HepG2 (cell line): ENCODE data around the gene A2ML1.
"Not testable (repeated sequence)": the region's sequence is repeated elsewhere in the genome, so short reads cannot be mapped to it uniquely, and the experiment has no call there.

Source experiments
- ARID5B ChIP-seq: IDR thresholded peaks from 2 replicates; pipeline ENCODE4 v1.4.0; 2020; ENCODE audit warnings: mild to moderate bottlenecking, missing genetic modification reagents
- DPF2 ChIP-seq: sonication (generic); formaldehyde crosslinking; IDR thresholded peaks from 2 replicates; pipeline ENCODE4 v1.4.0; 2020; ENCODE audit warnings: mild to moderate bottlenecking, low read depth, missing genetic modification reagents, borderline replicate concordance
- FOXK1 ChIP-seq: sonication (generic); formaldehyde crosslinking; IDR thresholded peaks from 2 replicates; pipeline ENCODE4 v1.4.0; 2020; ENCODE audit warnings: low read depth, missing genetic modification reagents, borderline replicate concordance
- IRF9 ChIP-seq: sonication (generic); formaldehyde crosslinking; IDR thresholded peaks from 2 replicates; pipeline ENCODE4 v1.8.0; 2022; ENCODE audit warnings: missing genetic modification reagents, mild to moderate bottlenecking, borderline replicate concordance
- JDP2 ChIP-seq: sonication (generic); formaldehyde crosslinking; IDR thresholded peaks from 2 replicates; pipeline ENCODE4 v1.8.1; 2022; ENCODE audit warnings: missing genetic modification reagents, borderline replicate concordance
- REST ChIP-seq, 2 experiments: IDR thresholded peaks; 2 replicates each; pipeline ENCODE4 v1.6.1; 2011 to 2012; ENCODE audit warnings: low read length in 2 of 2, borderline replicate concordance in 1 of 2, low read depth in 1 of 2, mild to moderate bottlenecking in 1 of 2, moderate library complexity in 1 of 2
- RXRA ChIP-seq: sonication (generic); formaldehyde crosslinking; IDR thresholded peaks from 2 replicates; pipeline ENCODE4 v1.5.1; 2020; ENCODE audit warnings: missing genetic modification reagents
- TAF15 ChIP-seq: fragments of 200-400 bp; formaldehyde crosslinking; IDR thresholded peaks from one replicate; pipeline ENCODE4 v1.6.1; 2018; ENCODE audit warnings: mild to moderate bottlenecking, low read depth, low read length; ENCODE audit not compliant: poor library complexity, severe bottlenecking
- TGIF2 ChIP-seq: IDR thresholded peaks from 2 replicates; pipeline ENCODE4 v1.6.1; 2016; ENCODE audit warnings: control low read depth, missing compliant biosample characterization
- ZNF121 ChIP-seq: sonication (generic); formaldehyde crosslinking; IDR thresholded peaks from 2 replicates; pipeline ENCODE4 v1.5.0; 2020; ENCODE audit warnings: mild to moderate bottlenecking, missing genetic modification reagents
- ZNF678 ChIP-seq: sonication (generic); formaldehyde crosslinking; IDR thresholded peaks from 2 replicates; pipeline ENCODE4 v1.4.0; 2020; ENCODE audit warnings: mild to moderate bottlenecking, missing genetic modification reagents

- TF ChIP-seq ZNF678 (CRISPR knock-in tag); JDP2 (CRISPR knock-in tag); ARID5B; FOXK1; TAF15; REST (IDR thresholded peaks at IDR 0.05; ENCODE audit: borderline replicate concordance in 1 of 2, low read depth in 1 of 2, low read length in 2 of 2); TGIF2 (CRISPR knock-in tag); IRF9; RXRA (CRISPR knock-in tag); DPF2 (CRISPR knock-in tag); ZNF121 (CRISPR knock-in tag): not testable (repeated sequence)
Observed at GRCh38 chr12:8807084-8807483, 15.3 kb upstream of the A2ML1 start.
